Neural crest cell (in vitro differentiated cells): ENCODE results near the gene SLC17A5. TPM values are rescaled to one million over a fixed set of nuclear protein-coding genes. Genes with fewer than 3 reads are reported as not detected.

ENCODE experiments used
- DNase-seq: peaks from one replicate; pipeline ENCODE4 v3.0.0; 2021; ENCODE audit warnings: low read depth, mixed read lengths, low spot score
- H3K27ac Mint-ChIP-seq: one replicate; pipeline ENCODE4 v1.8.0; 2021; ENCODE audit warnings: mild to moderate bottlenecking, mixed read lengths; ENCODE audit not compliant: unreplicated experiment
- H3K27me3 Mint-ChIP-seq: 2 replicates; pipeline ENCODE4 v1.8.0; 2021; ENCODE audit warnings: low read depth, mild to moderate bottlenecking, mixed read lengths
- H3K36me3 Mint-ChIP-seq: 2 replicates; pipeline ENCODE4 v1.8.0; 2021; ENCODE audit warnings: low read depth, mild to moderate bottlenecking, mixed read lengths
- H3K4me1 Mint-ChIP-seq: 2 replicates; pipeline ENCODE4 v1.8.0; 2021; ENCODE audit warnings: mixed read lengths
- H3K4me3 Mint-ChIP-seq: one replicate; pipeline ENCODE4 v1.8.0; 2021; ENCODE audit warnings: mild to moderate bottlenecking, mixed read lengths
- H3K9me3 Mint-ChIP-seq: 2 replicates; pipeline ENCODE4 v1.8.0; 2021; ENCODE audit warnings: mixed read lengths
- CTCF ChIP-seq: fragments of 200-600 bp; sonication (generic); conservative IDR thresholded peaks from 2 replicates; pipeline ENCODE4 v1.5.0; 2021; ENCODE audit warnings: antibody characterized with exemption, mild to moderate bottlenecking
- total RNA-seq: library from RNA; stranded (reverse); gene quantifications from 2 replicates; pipeline ENCODE4 v1.2.1, GENCODE V29; 2021

SLC17A5 gene
- total RNA-seq, 1 donor from 2014 or later = 10.8 TPM

DNA sequence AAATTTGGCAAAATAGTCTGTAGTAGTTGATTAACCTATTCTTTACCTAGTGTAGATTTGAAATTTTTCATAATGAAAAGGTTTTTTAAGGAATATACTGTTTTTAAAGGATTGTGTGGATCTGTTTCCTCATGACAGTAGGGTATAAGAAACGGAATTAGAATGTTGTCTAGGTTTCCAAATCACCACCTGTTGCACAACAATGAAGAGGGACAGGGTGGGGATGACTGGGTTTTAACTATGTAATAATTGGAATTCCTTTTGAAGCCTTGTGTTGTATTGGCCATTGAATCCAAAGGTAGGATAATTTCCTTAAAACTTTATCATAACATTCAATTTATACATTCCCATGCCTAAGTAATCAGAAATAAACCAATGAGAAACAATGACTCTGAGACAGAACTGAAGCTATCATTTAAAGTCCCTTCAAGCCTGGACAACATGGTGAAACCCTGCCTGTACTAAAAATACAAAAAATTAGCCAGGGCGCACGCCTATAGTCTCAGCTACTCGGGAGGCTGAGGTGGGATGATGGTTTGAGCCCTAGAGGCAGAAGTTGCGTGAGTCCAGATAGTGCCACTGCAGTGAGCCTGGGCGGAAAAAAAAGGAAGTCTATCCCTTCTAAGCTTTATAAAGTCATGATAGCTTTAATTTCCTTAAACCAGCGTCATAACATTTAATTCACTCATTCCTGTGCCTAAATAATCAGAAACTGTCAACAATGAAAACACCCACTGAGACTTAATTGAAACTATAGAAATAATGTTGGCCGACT, 18.3 kb upstream of the SLC17A5 start:
- Mint-ChIP-seq H3K27ac (no peak overlapping the region), H3K9me3 (no peaks in the 10 kb centered on the region), H3K36me3 (no peaks in the 10 kb centered on the region), H3K4me3 (no peak overlapping the region), H3K4me1 (peaks cover 5% of the 10 kb centered on the region), H3K27me3 (peaks cover 22% of the 10 kb centered on the region)
- DNase-seq = no peak
- TF ChIP-seq CTCF = no peak

- no peaks in the 10 kb centered on the region for H3K4me1 Mint-ChIP-seq
- no peaks in the 10 kb centered on the region for H3K9me3 Mint-ChIP-seq
- no peak for TF ChIP-seq CTCF
- DNase-seq = no peak
- no peak overlapping the region for H3K4me3 Mint-ChIP-seq
- H3K27me3 Mint-ChIP-seq = peaks cover 40% of the 10 kb centered on the region
- no peak overlapping the region for H3K27ac Mint-ChIP-seq
- H3K36me3 Mint-ChIP-seq = no peaks in the 10 kb centered on the region
Measured at GRCh38 chr6:73669005-73669404, 15.2 kb upstream of the SLC17A5 start.

DNA sequence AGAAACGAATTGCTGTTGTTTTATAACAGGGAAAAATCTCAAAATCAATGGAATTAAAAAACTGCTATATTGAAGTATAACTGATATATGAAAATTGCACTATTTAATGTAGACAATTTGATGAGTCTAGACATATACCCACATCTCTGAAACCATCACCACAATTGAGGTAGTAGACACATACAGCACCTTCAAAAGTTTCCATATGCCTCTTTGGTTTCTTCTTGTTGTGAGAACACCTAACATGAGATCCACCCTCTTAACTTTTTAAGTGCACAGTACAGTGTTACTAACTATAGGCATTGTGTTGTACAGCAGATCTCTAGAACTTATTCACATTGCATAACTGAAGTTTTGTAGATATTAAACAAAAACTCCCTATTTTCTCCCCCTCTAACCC, 14.0 kb upstream of the SLC17A5 start:
- Mint-ChIP-seq H3K4me3 (no peak overlapping the region), H3K9me3 (no peaks in the 10 kb centered on the region), H3K27me3 (peaks cover 43% of the 10 kb centered on the region), H3K4me1 (no peaks in the 10 kb centered on the region), H3K36me3 (no peaks in the 10 kb centered on the region), H3K27ac (no peak overlapping the region)
- TF ChIP-seq CTCF = no peak
- no peak for DNase-seq

DNA sequence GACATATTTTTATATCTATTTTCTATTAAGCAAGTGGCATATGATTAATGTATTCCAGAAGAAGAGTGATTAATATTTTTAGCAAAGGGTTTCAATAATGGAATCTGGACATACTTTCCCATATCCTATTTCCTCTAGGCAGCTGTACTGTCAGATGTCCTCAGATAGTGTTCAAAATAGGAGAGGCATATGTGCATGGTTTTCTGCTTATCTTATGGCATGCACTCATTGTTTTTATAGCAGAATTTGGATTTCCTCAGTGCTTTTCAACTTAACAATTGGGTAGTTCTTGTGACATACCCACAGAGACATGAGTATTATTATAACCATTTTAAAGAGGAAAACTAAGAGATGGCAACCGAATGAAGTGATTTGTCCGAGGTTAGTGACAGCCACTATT, 12.6 kb upstream of the SLC17A5 start:
- Mint-ChIP-seq H3K36me3 (no peaks in the 10 kb centered on the region), H3K27ac (no peak overlapping the region), H3K4me1 (no peaks in the 10 kb centered on the region), H3K27me3 (peaks cover 43% of the 10 kb centered on the region), H3K4me3 (no peak overlapping the region), H3K9me3 (no peaks in the 10 kb centered on the region)
- TF ChIP-seq CTCF = no peak
- DNase-seq = no peak

- no peak overlapping the region for H3K27ac Mint-ChIP-seq
- TF ChIP-seq CTCF = no peak
- no peaks in the 10 kb centered on the region for H3K36me3 Mint-ChIP-seq
- DNase-seq = no peak
- peaks cover 42% of the 10 kb centered on the region for H3K27me3 Mint-ChIP-seq
- H3K4me1 Mint-ChIP-seq = no peaks in the 10 kb centered on the region
- H3K9me3 Mint-ChIP-seq = no peaks in the 10 kb centered on the region
- H3K4me3 Mint-ChIP-seq = no peak overlapping the region
Measured at GRCh38 chr6:73665686-73666319, 12.0 kb upstream of the SLC17A5 start.
